NB4 (cell line): ENCODE measurements around the gene TACC2.

Source experiments
- MAX ChIP-seq: IDR thresholded peaks from 2 replicates; pipeline ENCODE4 v1.6.1; 2011; ENCODE audit warnings: low read depth, low read length
- TF ChIP-seq, protein P1 (sequence below): IDR thresholded peaks from one replicate; pipeline ENCODE4 v1.5.1; 2012; ENCODE audit warnings: low read depth, low read length

GRCh38 chr10:122072491-122072890 is 83.5 kb downstream of the TACC2 start:
- TF ChIP-seq, protein P1, sequence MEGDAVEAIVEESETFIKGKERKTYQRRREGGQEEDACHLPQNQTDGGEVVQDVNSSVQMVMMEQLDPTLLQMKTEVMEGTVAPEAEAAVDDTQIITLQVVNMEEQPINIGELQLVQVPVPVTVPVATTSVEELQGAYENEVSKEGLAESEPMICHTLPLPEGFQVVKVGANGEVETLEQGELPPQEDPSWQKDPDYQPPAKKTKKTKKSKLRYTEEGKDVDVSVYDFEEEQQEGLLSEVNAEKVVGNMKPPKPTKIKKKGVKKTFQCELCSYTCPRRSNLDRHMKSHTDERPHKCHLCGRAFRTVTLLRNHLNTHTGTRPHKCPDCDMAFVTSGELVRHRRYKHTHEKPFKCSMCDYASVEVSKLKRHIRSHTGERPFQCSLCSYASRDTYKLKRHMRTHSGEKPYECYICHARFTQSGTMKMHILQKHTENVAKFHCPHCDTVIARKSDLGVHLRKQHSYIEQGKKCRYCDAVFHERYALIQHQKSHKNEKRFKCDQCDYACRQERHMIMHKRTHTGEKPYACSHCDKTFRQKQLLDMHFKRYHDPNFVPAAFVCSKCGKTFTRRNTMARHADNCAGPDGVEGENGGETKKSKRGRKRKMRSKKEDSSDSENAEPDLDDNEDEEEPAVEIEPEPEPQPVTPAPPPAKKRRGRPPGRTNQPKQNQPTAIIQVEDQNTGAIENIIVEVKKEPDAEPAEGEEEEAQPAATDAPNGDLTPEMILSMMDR, result no peak
- TF ChIP-seq MAX, result no peak
